Measurements from ENCODE around the gene PCDHGA1. TPM values are rescaled to one million over a fixed set of nuclear protein-coding genes. Genes with fewer than 3 reads are reported as not detected.

PCDHGA1 gene
- total and polyA plus RNA-seq, 4 experiments from 2014 or later, result 0.58 to 0.78 TPM; not detected in 2

DNA sequence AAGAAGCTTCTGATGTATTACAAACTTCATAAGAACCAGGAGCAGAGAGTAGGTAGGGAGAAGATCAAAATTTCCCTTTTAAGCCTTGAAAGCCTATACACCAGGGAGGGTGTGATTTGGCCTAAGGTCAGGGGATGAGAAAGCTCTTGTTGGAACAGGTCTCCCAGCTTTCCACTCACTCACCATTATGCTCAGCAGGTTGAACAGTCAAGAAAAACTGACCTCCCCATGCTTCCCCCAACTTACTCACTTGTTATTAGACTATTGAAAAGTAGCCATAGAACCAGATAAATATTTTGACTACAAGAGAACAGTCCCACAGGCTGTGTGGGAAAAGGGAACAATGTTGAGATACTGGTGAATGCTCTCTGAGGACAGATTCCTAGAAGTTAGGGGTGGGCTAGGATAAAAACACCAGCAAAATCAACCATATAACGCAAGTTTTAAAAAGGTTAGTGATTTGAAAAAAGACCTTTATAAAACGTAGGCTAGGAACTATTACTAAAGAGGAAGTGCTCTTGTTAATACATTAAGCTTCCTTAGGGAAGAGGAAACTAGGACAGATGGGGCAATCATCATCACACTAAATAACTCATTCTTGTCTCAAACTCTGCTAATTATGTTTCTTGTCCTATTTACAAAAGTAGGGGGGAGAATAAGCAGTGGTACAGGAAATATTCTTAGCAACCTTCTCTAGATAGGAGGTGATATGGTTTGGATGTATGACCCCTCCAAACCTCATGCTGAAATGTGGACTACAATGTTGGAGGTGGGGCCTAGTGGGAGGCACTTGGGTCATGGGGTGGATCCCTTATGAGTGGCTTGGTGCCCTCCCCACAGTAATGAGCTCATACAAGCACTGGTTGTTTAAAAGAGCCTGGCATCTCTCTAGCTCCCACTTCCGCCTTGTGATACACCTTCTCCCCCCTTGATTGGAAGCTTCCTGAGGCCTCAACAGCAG is 189.6 kb downstream of the PCDHGA1 start:
- Histone ChIP-seq H3K4me3 (ENCODE audit: low read length in 2 of 2) (no peak overlapping the region), H3K36me3 (ENCODE audit: insufficient read depth, low read length) (peaks cover 94% of the 10 kb centered on the region), H3K9me3 (ENCODE audit: control insufficient read depth in 1 of 2, low read length in 2 of 2) (no peaks in the 10 kb centered on the region), H3K27ac (ENCODE audit: low read depth, low read length) (no peak overlapping the region), H3K4me1 (ENCODE audit: insufficient read depth, low read length) (peaks cover 16% of the 10 kb centered on the region), H3K27me3 (ENCODE audit: insufficient read depth, low read length) (no peaks in the 10 kb centered on the region)
- peaks cover 79 to 83% of the 10 kb centered on the region in 2 donors for H3K36me3 Mint-ChIP-seq
- no peaks in the 10 kb centered on the region for H3K9me3 Mint-ChIP-seq
- ChIA-PET POLR2A (ENCODE audit: partially characterized antibody) (interaction anchor here (0.6 kb wide), 1 partner anchor 68 kb away, joined by 3 read pairs; no protein-coding TSS in a partner anchor), CTCF (ENCODE audit: partially characterized antibody) (interaction anchor here (1.0 to 10.2 kb wide), 9 partner anchors 7 to 200 kb away, joined by 3 to 144 read pairs (median 4); partner anchors contain the start of genes PCDHGA11 and TAF7)
- no peak for DNase-seq
- no peak overlapping the region for H3K4me3 Mint-ChIP-seq
- H3K27me3 Mint-ChIP-seq, result no peaks in the 10 kb centered on the region
- H3K27ac Mint-ChIP-seq, result peak overlapping the region in 3 of 7 donors; percentile 36 to 69 (median 46)
- H3K4me1 Mint-ChIP-seq, result peaks cover 7 to 27% (median 15%) of the 10 kb centered on the region in 4 donors
- intact Hi-C loops (cut with micrococcal nuclease), result no loop called here

DNA sequence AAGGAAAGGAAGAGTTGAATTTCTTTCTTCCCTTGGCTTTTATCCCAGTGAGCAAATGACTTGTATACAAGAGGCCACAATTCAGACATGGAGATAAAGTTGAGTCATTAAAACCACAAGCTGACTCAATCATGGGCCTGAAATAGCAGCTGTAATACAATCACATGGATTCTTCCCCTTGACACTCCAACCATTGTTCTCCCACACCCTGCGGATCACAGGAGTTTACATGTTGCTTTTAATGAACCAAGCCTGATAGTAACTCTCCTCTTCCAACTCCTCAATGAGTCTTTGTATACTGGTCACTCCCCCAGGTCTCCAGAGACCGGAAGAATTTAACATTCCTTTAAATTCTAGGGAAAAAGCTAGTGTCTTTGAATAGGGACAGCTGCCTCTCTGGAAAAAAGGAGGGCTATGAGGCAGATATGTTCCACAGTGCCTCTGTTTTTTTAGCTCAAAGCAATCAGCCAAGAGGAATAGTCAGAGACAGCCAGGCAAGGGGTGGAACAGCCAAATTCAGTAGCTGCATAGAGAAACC is 191.0 kb downstream of the PCDHGA1 start:
- no peak overlapping the region for H3K4me3 ChIP-seq (ENCODE audit: low read length in 2 of 2)
- CTCF ChIA-PET (ENCODE audit: partially characterized antibody), result interaction anchor here (1.0 to 10.2 kb wide), 9 partner anchors 8 to 802 kb away, joined by 3 to 144 read pairs (median 5); partner anchors contain the start of genes PCDHGA10 and TAF7
- H3K4me1 ChIP-seq (ENCODE audit: insufficient read depth, low read length), result peaks cover 15% of the 10 kb centered on the region
- Mint-ChIP-seq H3K36me3 (peaks cover 69 to 81% of the 10 kb centered on the region in 2 donors), H3K9me3 (no peaks in the 10 kb centered on the region), H3K27me3 (no peaks in the 10 kb centered on the region), H3K27ac (peak overlapping the region in 6 of 7 donors; percentile 2 to 86 (median 50)), H3K4me1 (peaks cover 8 to 28% (median 21%) of the 10 kb centered on the region in 4 donors), H3K4me3 (no peak overlapping the region)
- intact Hi-C loops (cut with micrococcal nuclease), result no loop called here
- H3K27me3 ChIP-seq (ENCODE audit: insufficient read depth, low read length), result no peaks in the 10 kb centered on the region
- no peaks in the 10 kb centered on the region for H3K9me3 ChIP-seq (ENCODE audit: control insufficient read depth in 1 of 2, low read length in 2 of 2)
- DNase-seq, result no peak
- POLR2A ChIA-PET (ENCODE audit: partially characterized antibody), result no interaction called here
- H3K27ac ChIP-seq (ENCODE audit: low read depth, low read length), result no peak overlapping the region
- peaks cover 90% of the 10 kb centered on the region for H3K36me3 ChIP-seq (ENCODE audit: insufficient read depth, low read length)

DNA sequence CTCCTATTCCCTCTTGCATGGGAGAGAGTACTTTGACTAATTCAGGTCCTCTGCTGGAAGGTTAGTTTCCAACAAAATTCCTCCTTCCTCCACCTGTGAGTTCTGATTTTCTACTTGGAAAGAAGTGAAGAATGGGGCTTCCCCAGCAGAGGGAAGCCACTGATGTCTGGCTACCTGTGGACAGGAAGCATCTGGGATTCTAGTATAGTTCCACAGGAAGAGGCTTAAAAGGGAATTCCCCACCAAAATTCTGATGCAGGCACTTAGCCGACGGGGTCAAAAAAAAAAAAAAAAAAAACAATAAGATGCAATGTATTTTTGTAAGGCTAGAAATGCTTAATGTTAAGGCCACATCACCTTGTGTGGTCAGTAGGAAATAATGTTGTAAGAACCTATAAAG is 192.0 kb downstream of the PCDHGA1 start:
- CTCF ChIA-PET (ENCODE audit: partially characterized antibody), result interaction anchor here (0.7 to 10.2 kb wide), 12 partner anchors 9 to 335 kb away, joined by 3 to 144 read pairs (median 5); partner anchors contain the start of genes PCDHB9, PCDHGA10 and TAF7
- Histone ChIP-seq H3K4me1 (ENCODE audit: insufficient read depth, low read length) (peaks cover 15% of the 10 kb centered on the region), H3K27ac (ENCODE audit: low read depth, low read length) (no peak overlapping the region), H3K9me3 (ENCODE audit: control insufficient read depth in 1 of 2, low read length in 2 of 2) (no peaks in the 10 kb centered on the region), H3K36me3 (ENCODE audit: insufficient read depth, low read length) (peaks cover 90% of the 10 kb centered on the region), H3K27me3 (ENCODE audit: insufficient read depth, low read length) (no peaks in the 10 kb centered on the region), H3K4me3 (ENCODE audit: low read length in 2 of 2) (no peak overlapping the region)
- Mint-ChIP-seq H3K4me3 (no peak overlapping the region), H3K4me1 (peaks cover 8 to 28% (median 21%) of the 10 kb centered on the region in 4 donors), H3K27me3 (no peaks in the 10 kb centered on the region), H3K9me3 (no peaks in the 10 kb centered on the region), H3K27ac (peak overlapping the region in 6 of 7 donors; percentile 22 to 86 (median 64)), H3K36me3 (peaks cover 59 to 78% of the 10 kb centered on the region in 2 donors)
- DNase-seq, result no peak
- intact Hi-C loops (cut with micrococcal nuclease), result no loop called here
- POLR2A ChIA-PET (ENCODE audit: partially characterized antibody), result interaction anchor here (1.0 kb wide), 1 partner anchor 202 kb away, joined by 4 read pairs; the partner anchor contains the start of gene TAF7

DNA sequence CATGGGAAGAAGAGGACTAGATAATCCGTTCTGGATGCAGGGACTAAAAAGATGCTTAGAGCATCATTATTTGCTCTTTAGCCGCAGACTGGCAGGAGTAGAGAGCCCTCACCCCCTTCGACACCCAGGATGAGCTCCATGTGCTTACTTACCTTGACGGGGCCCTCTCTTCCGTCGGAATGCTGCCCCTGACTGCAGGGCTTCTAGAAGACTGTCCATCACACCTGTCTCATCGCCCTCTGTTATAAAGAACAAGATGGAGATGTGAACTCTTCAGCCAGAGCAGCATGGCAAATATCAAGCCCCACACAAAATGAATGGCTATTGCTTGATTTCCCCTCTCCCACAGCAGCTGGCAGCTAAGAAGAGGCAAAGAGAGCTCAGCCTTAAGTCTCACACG is 193.7 kb downstream of the PCDHGA1 start:
- H3K27me3 ChIP-seq (ENCODE audit: insufficient read depth, low read length), result no peaks in the 10 kb centered on the region
- peaks cover 42 to 82% of the 10 kb centered on the region in 2 donors for H3K36me3 Mint-ChIP-seq
- H3K4me3 Mint-ChIP-seq, result no peak overlapping the region
- POLR2A ChIA-PET (ENCODE audit: partially characterized antibody), result interaction anchor here (1.5 to 1.8 kb wide), 2 partner anchors 10 to 203 kb away, joined by 5 to 12 read pairs; partner anchors contain the start of gene TAF7
- peak overlapping the region in 2 of 7 donors; percentile 29 to 57 for H3K27ac Mint-ChIP-seq
- H3K4me1 Mint-ChIP-seq, result peaks cover 9 to 28% (median 21%) of the 10 kb centered on the region in 4 donors
- H3K9me3 Mint-ChIP-seq, result no peaks in the 10 kb centered on the region
- no peak overlapping the region for H3K4me3 ChIP-seq (ENCODE audit: low read length in 2 of 2)
- peaks cover 15% of the 10 kb centered on the region for H3K4me1 ChIP-seq (ENCODE audit: insufficient read depth, low read length)
- H3K9me3 ChIP-seq (ENCODE audit: control insufficient read depth in 1 of 2, low read length in 2 of 2), result no peaks in the 10 kb centered on the region
- CTCF ChIA-PET (ENCODE audit: partially characterized antibody), result interaction anchor here (0.6 to 10.2 kb wide), 26 partner anchors 11 to 337 kb away, joined by 3 to 144 read pairs (median 6); partner anchors contain the start of genes PCDHB9, PCDHGA1, PCDHGA10 and PCDHGA11
- H3K36me3 ChIP-seq (ENCODE audit: insufficient read depth, low read length), result peaks cover 92% of the 10 kb centered on the region
- no peak overlapping the region for H3K27ac ChIP-seq (ENCODE audit: low read depth, low read length)
- no peaks in the 10 kb centered on the region for H3K27me3 Mint-ChIP-seq
- no peak for DNase-seq
- intact Hi-C loops (cut with micrococcal nuclease), result loop anchor here (1.0 to 2.0 kb wide), 4 partner anchors 11 to 204 kb away; partner anchors contain the start of gene TAF7

DNA sequence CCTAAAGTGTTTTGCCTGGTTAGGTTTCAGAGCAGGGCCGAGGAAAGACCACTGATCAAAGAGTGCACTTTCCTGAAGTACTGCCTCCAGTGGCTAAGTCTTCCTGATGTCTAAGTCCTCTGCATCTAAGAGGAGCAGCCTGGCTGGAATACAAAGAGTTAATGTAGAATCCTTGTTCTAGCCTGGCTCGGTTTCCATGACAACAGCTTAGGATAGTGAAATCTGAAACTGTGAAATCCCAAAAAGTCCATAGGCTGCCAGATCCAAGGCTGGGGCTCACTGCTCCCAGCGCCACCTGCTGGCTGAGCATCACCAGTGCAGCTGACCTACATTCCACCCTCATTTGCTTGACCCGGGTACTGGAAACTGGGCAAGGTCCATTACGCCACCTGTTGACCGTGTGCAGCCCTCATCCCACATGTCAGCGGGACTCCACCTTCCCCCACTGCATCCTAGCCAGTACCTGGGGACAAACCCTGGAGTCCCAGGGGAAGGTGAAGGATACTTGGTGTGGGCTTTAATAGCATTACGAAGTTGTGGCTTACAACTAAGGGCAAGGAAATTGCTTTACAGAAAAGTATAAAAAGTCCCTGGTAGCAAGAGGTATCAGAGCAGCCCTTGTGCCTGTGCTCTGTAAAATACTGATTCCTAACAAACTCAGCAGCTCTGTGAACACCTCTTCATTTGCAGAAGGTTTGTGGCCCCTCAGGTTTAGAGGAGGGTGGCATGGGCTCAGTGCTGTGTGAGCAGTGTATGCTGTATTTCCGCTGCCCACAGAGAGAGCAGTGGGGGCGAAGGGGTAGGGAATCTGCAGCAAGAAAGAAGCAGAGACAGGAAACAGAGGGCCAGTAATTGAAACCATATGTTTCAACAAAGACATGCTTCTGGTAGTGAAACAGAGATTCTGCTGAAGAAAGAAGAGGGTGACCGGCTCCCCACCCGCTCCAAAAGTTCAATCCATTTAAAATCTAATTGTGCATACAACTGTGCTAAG is 194.6 kb downstream of the PCDHGA1 start:
- DNase-seq, result peak; percentile 46 to 62 (median 51)
- Histone ChIP-seq H3K9me3 (ENCODE audit: control insufficient read depth in 1 of 2, low read length in 2 of 2) (no peaks in the 10 kb centered on the region), H3K27me3 (ENCODE audit: insufficient read depth, low read length) (no peaks in the 10 kb centered on the region), H3K36me3 (ENCODE audit: insufficient read depth, low read length) (peaks cover 91% of the 10 kb centered on the region), H3K27ac (ENCODE audit: low read depth, low read length) (no peak overlapping the region), H3K4me3 (ENCODE audit: low read length in 2 of 2) (no peak overlapping the region), H3K4me1 (ENCODE audit: insufficient read depth, low read length) (peaks cover 15% of the 10 kb centered on the region)
- no peaks in the 10 kb centered on the region for H3K9me3 Mint-ChIP-seq
- ChIA-PET CTCF (ENCODE audit: partially characterized antibody) (interaction anchor here (0.6 to 10.2 kb wide), 26 partner anchors 11 to 205 kb away, joined by 3 to 144 read pairs (median 6); partner anchors contain the start of genes PCDHGA1, PCDHGA10, PCDHGA11 and PCDHGA12), POLR2A (ENCODE audit: partially characterized antibody) (interaction anchor here (1.5 to 1.8 kb wide), 2 partner anchors 11 to 204 kb away, joined by 5 to 12 read pairs; partner anchors contain the start of gene TAF7)
- intact Hi-C loops (cut with micrococcal nuclease), result loop anchor here (1.0 to 2.0 kb wide), 4 partner anchors 12 to 205 kb away; partner anchors contain the start of gene TAF7
- H3K27ac Mint-ChIP-seq, result peak overlapping the region in 5 of 7 donors; percentile 26 to 72 (median 57)
- peaks cover 11 to 28% (median 21%) of the 10 kb centered on the region in 4 donors for H3K4me1 Mint-ChIP-seq
- no peak overlapping the region for H3K4me3 Mint-ChIP-seq
- H3K36me3 Mint-ChIP-seq, result peaks cover 33 to 75% of the 10 kb centered on the region in 2 donors
- no peaks in the 10 kb centered on the region for H3K27me3 Mint-ChIP-seq

DNA sequence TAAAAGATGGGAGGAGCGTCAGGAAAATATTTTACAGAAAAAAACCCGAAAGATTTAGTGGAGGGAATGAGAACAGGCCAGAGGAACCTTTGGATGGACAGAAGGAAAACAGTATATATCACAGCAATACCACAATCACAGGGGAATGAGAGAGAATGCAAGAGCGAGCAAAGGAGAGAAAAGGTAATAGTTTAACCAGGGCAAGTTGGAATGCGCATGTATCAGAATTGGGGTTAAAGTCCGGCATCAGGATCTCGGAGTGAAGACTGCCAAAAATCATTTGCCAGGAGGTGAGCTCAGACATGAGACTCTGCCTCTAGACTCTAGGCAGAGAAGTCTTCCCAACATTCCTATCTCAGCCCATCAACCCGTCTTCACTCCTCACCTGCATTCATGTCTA is 195.3 kb downstream of the PCDHGA1 start:
- Mint-ChIP-seq H3K4me3 (no peak overlapping the region), H3K4me1 (peaks cover 11 to 28% (median 21%) of the 10 kb centered on the region in 4 donors)
- CTCF ChIA-PET (ENCODE audit: partially characterized antibody), result interaction anchor here (1.0 to 10.2 kb wide), 8 partner anchors 10 to 207 kb away, joined by 3 to 144 read pairs (median 7); partner anchors contain the start of genes PCDHGB3 and PCDHGB7

More for the DNA sequence above, 195.3 kb downstream of the PCDHGA1 start:
- no peak for DNase-seq
- no peaks in the 10 kb centered on the region for H3K27me3 ChIP-seq (ENCODE audit: insufficient read depth, low read length)
- POLR2A ChIA-PET (ENCODE audit: partially characterized antibody), result no interaction called here
- H3K36me3 ChIP-seq (ENCODE audit: insufficient read depth, low read length), result peaks cover 91% of the 10 kb centered on the region
- no peaks in the 10 kb centered on the region for H3K9me3 ChIP-seq (ENCODE audit: control insufficient read depth in 1 of 2, low read length in 2 of 2)
- H3K27ac Mint-ChIP-seq, result peak overlapping the region in 2 of 7 donors; percentile 42 to 72
- peaks cover 25 to 67% of the 10 kb centered on the region in 2 donors for H3K36me3 Mint-ChIP-seq
- H3K27me3 Mint-ChIP-seq, result no peaks in the 10 kb centered on the region
- H3K4me1 ChIP-seq (ENCODE audit: insufficient read depth, low read length), result peaks cover 15% of the 10 kb centered on the region
- no peak overlapping the region for H3K27ac ChIP-seq (ENCODE audit: low read depth, low read length)
- intact Hi-C loops (cut with micrococcal nuclease), result loop anchor here (2.0 kb wide), 1 partner anchor 23 kb away; no protein-coding TSS in a partner anchor
- no peak overlapping the region for H3K4me3 ChIP-seq (ENCODE audit: low read length in 2 of 2)
- H3K9me3 Mint-ChIP-seq, result no peaks in the 10 kb centered on the region
